A549 (cell line): ENCODE measurements around the gene SF1. TPM values are rescaled to one million over a fixed set of nuclear protein-coding genes. Genes with fewer than 3 reads are reported as not detected.

Source experiments
- BCL3 ChIP-seq: fragments of >200 bp; sonication (Bioruptor Twin); formaldehyde crosslinking; IDR thresholded peaks from 3 replicates; pipeline ENCODE4 v1.6.1; 2016
- CBX8 ChIP-seq: fragments of 200-600 bp; sonication (generic); IDR thresholded peaks from 2 replicates; pipeline ENCODE4 v1.6.1; 2016
- CHD4 ChIP-seq: fragments of 200-600 bp; sonication (generic); IDR thresholded peaks from 2 replicates; pipeline ENCODE4 v1.6.1; 2016; ENCODE audit warnings: antibody characterized with exemption, mild to moderate bottlenecking, borderline replicate concordance
- CTCF ChIP-seq: fragments of >200 bp; sonication (Bioruptor Twin); formaldehyde crosslinking; IDR thresholded peaks from 3 replicates; pipeline ENCODE4 v1.5.1; 2016
- E2F6 ChIP-seq: IDR thresholded peaks from 2 replicates; pipeline ENCODE4 v1.6.1; 2012; ENCODE audit warnings: low read depth, borderline replicate concordance
- ELK1 ChIP-seq: fragments of 150-350 bp; IDR thresholded peaks from 2 replicates; pipeline ENCODE4 v1.6.1; 2014; ENCODE audit warnings: low read depth, mild to moderate bottlenecking, low read length
- EP300 ChIP-seq, 2 experiments: fragments of >200 bp; sonication (Bioruptor Twin); formaldehyde crosslinking; IDR thresholded peaks; 2 replicates in 1 of 2; 3 replicates in 1 of 2; pipeline ENCODE4 v1.6.1; 2016 to 2017
- ESRRA ChIP-seq: fragments of 150-350 bp; IDR thresholded peaks from 2 replicates; pipeline ENCODE4 v1.6.1; 2014; ENCODE audit warnings: mild to moderate bottlenecking, low read length, borderline replicate concordance
- FOSB ChIP-seq: fragments of 250-450 bp; sonication (Bioruptor Pico); IDR thresholded peaks from 2 replicates; pipeline ENCODE4 v1.5.0; 2020; ENCODE audit warnings: mild to moderate bottlenecking, moderate library complexity
- FOSL2 ChIP-seq, 2 experiments: fragments of 450-650 bp in 1 of 2; fragments of >200 bp in 1 of 2; sonication (Bioruptor Twin) in 1 of 2; formaldehyde crosslinking; IDR thresholded peaks; 2 replicates each; pipeline versions ENCODE4 v1.5.0 to v1.6.1; 2016 to 2020; ENCODE audit warnings: mild to moderate bottlenecking in 1 of 2, moderate library complexity in 1 of 2
- GATA3 ChIP-seq: IDR thresholded peaks from 2 replicates; pipeline ENCODE4 v1.6.1; 2012; ENCODE audit warnings: borderline replicate concordance
- HDAC2 ChIP-seq: fragments of 200-600 bp; sonication (generic); IDR thresholded peaks from 2 replicates; pipeline ENCODE4 v1.6.1; 2016
- HES2 ChIP-seq: fragments of >200 bp; sonication (Bioruptor Twin); formaldehyde crosslinking; IDR thresholded peaks from 2 replicates; pipeline ENCODE4 v1.6.1; 2016
- HEYL ChIP-seq: fragments of 250-450 bp; sonication (Bioruptor Pico); IDR thresholded peaks from 2 replicates; pipeline ENCODE4 v1.8.0; 2021; ENCODE audit warnings: mild to moderate bottlenecking, moderate library complexity
- HOXB13 ChIP-seq: fragments of 250-450 bp; sonication (Bioruptor Pico); IDR thresholded peaks from 2 replicates; pipeline ENCODE4 v1.5.0; 2020; ENCODE audit warnings: low read depth, mild to moderate bottlenecking, moderate library complexity
- HOXB5 ChIP-seq: fragments of 250-450 bp; sonication (Bioruptor Pico); IDR thresholded peaks from 2 replicates; pipeline ENCODE4 v1.5.0; 2020; ENCODE audit warnings: mild to moderate bottlenecking, moderate library complexity
- KDM5A ChIP-seq: fragments of 200-600 bp; sonication (generic); IDR thresholded peaks from 2 replicates; pipeline ENCODE4 v1.6.1; 2016; ENCODE audit warnings: antibody characterized with exemption, mild to moderate bottlenecking
- MAX ChIP-seq: IDR thresholded peaks from 2 replicates; pipeline ENCODE4 v1.6.1; 2012
- MAZ ChIP-seq: fragments of 150-350 bp; IDR thresholded peaks from 2 replicates; pipeline ENCODE4 v1.6.1; 2014; ENCODE audit warnings: antibody characterized with exemption, low read depth, low read length, borderline replicate concordance
- NFE2L2 ChIP-seq: fragments of 150-350 bp; conservative IDR thresholded peaks from 2 replicates; pipeline ENCODE4 v1.6.1; 2014; ENCODE audit warnings: low read length
- RFX5 ChIP-seq: fragments of 450-650 bp; IDR thresholded peaks from 2 replicates; pipeline ENCODE4 v1.7.1; 2014; ENCODE audit warnings: antibody characterized with exemption, mild to moderate bottlenecking, moderate library complexity
- SMC3 ChIP-seq: fragments of >200 bp; sonication (Bioruptor Twin); formaldehyde crosslinking; IDR thresholded peaks from 3 replicates; pipeline ENCODE4 v1.6.1; 2018; ENCODE audit warnings: inconsistent platforms
- SREBF2 ChIP-seq: fragments of 450-650 bp; IDR thresholded peaks from 2 replicates; pipeline ENCODE4 v1.6.1; 2014; ENCODE audit warnings: mild to moderate bottlenecking, moderate library complexity
- TFCP2L1 ChIP-seq: fragments of 250-450 bp; sonication (Bioruptor Pico); IDR thresholded peaks from 2 replicates; pipeline ENCODE4 v1.5.0; 2021; ENCODE audit warnings: mild to moderate bottlenecking
- TP53 ChIP-seq: fragments of 250-450 bp; sonication (Bioruptor Pico); IDR thresholded peaks from 2 replicates; pipeline ENCODE4 v1.5.0; 2021; ENCODE audit warnings: mild to moderate bottlenecking, moderate library complexity
- USF2 ChIP-seq: fragments of 450-650 bp; IDR thresholded peaks from 2 replicates; pipeline ENCODE4 v1.6.1; 2014; ENCODE audit warnings: antibody characterized with exemption
- ZFP36 ChIP-seq: fragments of 450-650 bp; IDR thresholded peaks from 2 replicates; pipeline ENCODE4 v1.6.1; 2014; ENCODE audit warnings: borderline replicate concordance; ENCODE audit not compliant: partially characterized antibody
- ZSCAN20 ChIP-seq: fragments of 250-450 bp; sonication (Bioruptor Pico); IDR thresholded peaks from 2 replicates; pipeline ENCODE4 v1.8.0; 2022; ENCODE audit warnings: mild to moderate bottlenecking, moderate library complexity
- polyA plus RNA-seq, 4 experiments: library from polyadenylated mRNA; depleted of rRNA in 3 of 4; stranded (reverse); fragments of >200 nt; fragmentation: RNase III in 1 of 4; extraction: RNeasy Plus Mini Kit Qiagen cat#74134 plus additional on column Dnase treatment in 1 of 4; gene quantifications; 2 replicates in 3 of 4; 3 replicates in 1 of 4; pipeline ENCODE4 v1.2.3, GENCODE V29; 2011 to 2017

Gene SF1
- polyA plus RNA-seq, 2 of the 4 experiments (the other 2 are of a cell fraction), result 104 to 310 TPM

GRCh38 chr11:64778473-64779298, at the start of gene SF1 (continued):
- TF ChIP-seq ELK1, result no peak
- TF ChIP-seq NFE2L2, result no peak
- TF ChIP-seq ZFP36, result no peak
- no peak for TF ChIP-seq ZSCAN20
- no peak for TF ChIP-seq SMC3
- no peak for TF ChIP-seq E2F6
- TF ChIP-seq FOSL2 (IDR thresholded peaks at IDR 0.05), result no peak
- TF ChIP-seq FOSL2 (CRISPR knock-in tag; IDR thresholded peaks at IDR 0.05), result no peak
- TF ChIP-seq MAZ, result peak; percentile 62; the same call in 1 of the 2 replicates
- no peak for TF ChIP-seq HES2
- no peak; the same call in 1 of the 2 replicates for TF ChIP-seq MAX
- no peak for TF ChIP-seq HDAC2
- TF ChIP-seq CTCF, result no peak
- TF ChIP-seq EP300 (IDR thresholded peaks at IDR 0.05), result no peak
- TF ChIP-seq BCL3, result peak; percentile 80; the same call in 1 of the 3 replicates
- TF ChIP-seq TP53 (CRISPR knock-in tag), result no peak
- no peak for TF ChIP-seq CBX8
- no peak for TF ChIP-seq SREBF2
- TF ChIP-seq ESRRA, result no peak
- no peak for TF ChIP-seq HOXB13
- no peak for TF ChIP-seq HOXB5 (CRISPR knock-in tag)
- TF ChIP-seq KDM5A, result no peak
- TF ChIP-seq CHD4, result no peak
- no peak for TF ChIP-seq USF2
- TF ChIP-seq GATA3, result peak; percentile 35; the same call in 1 of the 2 replicates
- TF ChIP-seq FOSB, result no peak
- TF ChIP-seq HEYL, result no peak
- TF ChIP-seq RFX5, result no peak; the same call in 1 of the 2 replicates
- no peak for TF ChIP-seq TFCP2L1
- TF ChIP-seq, all 56 proteins: peak for 8
